HEK293 (cell line): ENCODE results near the gene EML6.
A peak's percentile ranks its signal among the peaks of the same experiment; 100 is the strongest.

ENCODE experiments used
- CTCF ChIA-PET: fragments of 350-600 bp; formaldehyde crosslinking; extraction: SDS; loops from one replicate; lab custom pipeline; 2021; ENCODE audit warnings: antibody characterized with exemption; lab: Yijun Ruan, JAX
- POLR2A ChIA-PET: fragments of 300-600 bp; formaldehyde crosslinking; extraction: SDS; loops from one replicate; lab custom pipeline; 2020; ENCODE audit warnings: antibody characterized with exemption, inconsistent platforms; lab: Yijun Ruan, JAX
- H3K27ac ChIP-seq: fragments of 200-500 bp; sonication (Bioruptor generic); 2 replicates; pipeline ENCODE4 v1.5.1; 2014; ENCODE audit warnings: low read depth, low read length, control low read depth, inconsistent platforms; ENCODE audit errors: extremely low read depth
- H3K36me3 ChIP-seq, 2 experiments: fragments of 200-500 bp in 1 of 2; sonication (Bioruptor generic) in 1 of 2; 1 replicate in 1 of 2; 2 replicates in 1 of 2; pipeline ENCODE4 v1.5.1; 2014 to 2017; ENCODE audit warnings: inconsistent platforms in 2 of 2, low read length in 2 of 2; ENCODE audit not compliant: control insufficient read depth in 2 of 2, insufficient read depth in 1 of 2
- H3K4me1 ChIP-seq: fragments of 200-500 bp; sonication (Bioruptor generic); 2 replicates; pipeline ENCODE4 v1.5.1; 2014; ENCODE audit warnings: mild to moderate bottlenecking, low read length, inconsistent platforms; ENCODE audit not compliant: control insufficient read depth, insufficient read depth
- H3K4me3 ChIP-seq: 2 replicates; pipeline ENCODE4 v1.5.1; 2011; ENCODE audit warnings: low read depth, mild to moderate bottlenecking, control low read depth, low read length, moderate library complexity
- H3K9me3 ChIP-seq: fragments of 200-500 bp; sonication (Bioruptor generic); 2 replicates; pipeline ENCODE4 v1.5.1; 2014; ENCODE audit warnings: low read depth, low read length, inconsistent platforms; ENCODE audit not compliant: control insufficient read depth, insufficient read depth
- HOXA7 ChIP-seq: sonication (generic); formaldehyde crosslinking; IDR thresholded peaks from 2 replicates; pipeline ENCODE4 v1.8.1; 2022; ENCODE audit warnings: missing genetic modification reagents, borderline replicate concordance
- HOXD13 ChIP-seq: sonication (generic); formaldehyde crosslinking; IDR thresholded peaks from 2 replicates; pipeline ENCODE4 v1.8.0; 2022; ENCODE audit warnings: missing genetic modification reagents, borderline replicate concordance
- KLF17 ChIP-seq: fragments of 450-650 bp; formaldehyde crosslinking; IDR thresholded peaks from 2 replicates; pipeline ENCODE4 v1.5.1; 2016; ENCODE audit warnings: missing biosample characterization, missing genetic modification characterization
- MEIS1 ChIP-seq: sonication (generic); formaldehyde crosslinking; IDR thresholded peaks from 2 replicates; pipeline ENCODE4 v1.8.1; 2022; ENCODE audit warnings: missing genetic modification reagents, mild to moderate bottlenecking, borderline replicate concordance
- MYNN ChIP-seq: fragments of 450-650 bp; formaldehyde crosslinking; IDR thresholded peaks from 2 replicates; pipeline ENCODE4 v1.5.1; 2016; ENCODE audit warnings: missing biosample characterization, missing genetic modification characterization, borderline replicate concordance
- OSR2 ChIP-seq: fragments of 450-650 bp; formaldehyde crosslinking; IDR thresholded peaks from 2 replicates; pipeline ENCODE4 v1.5.1; 2016; ENCODE audit warnings: missing biosample characterization, missing genetic modification characterization
- SP2 ChIP-seq: fragments of 450-650 bp; formaldehyde crosslinking; IDR thresholded peaks from 2 replicates; pipeline ENCODE4 v1.5.1; 2016; ENCODE audit warnings: missing biosample characterization, missing genetic modification characterization
- TCF7L2 ChIP-seq: IDR thresholded peaks from 2 replicates; pipeline ENCODE4 v1.6.1; 2011; ENCODE audit warnings: low read depth, mild to moderate bottlenecking, inconsistent platforms, low read length, moderate library complexity, borderline replicate concordance
- ZBTB1 ChIP-seq: fragments of 450-650 bp; formaldehyde crosslinking; IDR thresholded peaks from 2 replicates; pipeline ENCODE4 v1.5.1; 2016; ENCODE audit warnings: missing biosample characterization, missing genetic modification characterization
- ZBTB21 ChIP-seq: fragments of 450-650 bp; formaldehyde crosslinking; IDR thresholded peaks from 2 replicates; pipeline ENCODE4 v1.5.1; 2017; ENCODE audit warnings: missing biosample characterization, missing genetic modification characterization
- ZFP3 ChIP-seq: fragments of 450-650 bp; formaldehyde crosslinking; IDR thresholded peaks from 2 replicates; pipeline ENCODE4 v1.5.1; 2016; ENCODE audit warnings: low read depth, missing biosample characterization, missing genetic modification characterization
- ZNF10 ChIP-seq: fragments of 450-650 bp; formaldehyde crosslinking; IDR thresholded peaks from 2 replicates; pipeline ENCODE4 v1.5.1; 2017; ENCODE audit warnings: missing biosample characterization, missing genetic modification characterization
- ZNF112 ChIP-seq: fragments of 450-650 bp; formaldehyde crosslinking; IDR thresholded peaks from 2 replicates; pipeline ENCODE4 v1.5.0; 2017; ENCODE audit warnings: missing biosample characterization, missing genetic modification characterization
- ZNF121 ChIP-seq: fragments of 450-650 bp; formaldehyde crosslinking; IDR thresholded peaks from 2 replicates; pipeline ENCODE4 v1.5.1; 2016; ENCODE audit warnings: missing biosample characterization, missing genetic modification characterization
- ZNF132 ChIP-seq: fragments of 450-650 bp; formaldehyde crosslinking; IDR thresholded peaks from 2 replicates; pipeline ENCODE4 v1.5.1; 2017; ENCODE audit warnings: missing biosample characterization, missing genetic modification characterization, borderline replicate concordance
- ZNF169 ChIP-seq: fragments of 450-650 bp; formaldehyde crosslinking; IDR thresholded peaks from 2 replicates; pipeline ENCODE4 v1.5.1; 2016; ENCODE audit warnings: missing biosample characterization, missing genetic modification characterization
- ZNF214 ChIP-seq: fragments of 450-650 bp; formaldehyde crosslinking; IDR thresholded peaks from 2 replicates; pipeline ENCODE4 v1.5.1; 2017; ENCODE audit warnings: missing biosample characterization, mild to moderate bottlenecking, missing genetic modification characterization, borderline replicate concordance
- ZNF266 ChIP-seq: fragments of 450-650 bp; formaldehyde crosslinking; IDR thresholded peaks from 2 replicates; pipeline ENCODE4 v1.5.1; 2016; ENCODE audit warnings: missing biosample characterization, missing genetic modification characterization, low read depth
- ZNF341 ChIP-seq: fragments of 450-650 bp; formaldehyde crosslinking; IDR thresholded peaks from 2 replicates; pipeline ENCODE4; 2016; ENCODE audit warnings: low read depth, missing biosample characterization, missing genetic modification characterization
- ZNF366 ChIP-seq: fragments of 450-650 bp; formaldehyde crosslinking; conservative IDR thresholded peaks from 2 replicates; pipeline ENCODE4 v1.5.1; 2016; ENCODE audit warnings: missing biosample characterization, missing genetic modification characterization
- ZNF423 ChIP-seq: fragments of 450-650 bp; formaldehyde crosslinking; IDR thresholded peaks from 2 replicates; pipeline ENCODE4 v1.5.1; 2016; ENCODE audit warnings: missing biosample characterization, missing genetic modification characterization
- ZNF426 ChIP-seq: fragments of 450-650 bp; formaldehyde crosslinking; IDR thresholded peaks from 2 replicates; pipeline ENCODE4 v1.5.1; 2017; ENCODE audit warnings: missing biosample characterization, missing genetic modification characterization, mild to moderate bottlenecking, inconsistent platforms, moderate library complexity
- ZNF473 ChIP-seq: fragments of 450-650 bp; formaldehyde crosslinking; IDR thresholded peaks from 2 replicates; pipeline ENCODE4 v1.5.1; 2017; ENCODE audit warnings: missing biosample characterization, missing genetic modification characterization
- ZNF48 ChIP-seq: fragments of 450-650 bp; formaldehyde crosslinking; IDR thresholded peaks from 2 replicates; pipeline ENCODE4 v1.5.1; 2016; ENCODE audit warnings: missing biosample characterization, missing genetic modification characterization
- ZNF513 ChIP-seq: fragments of 450-650 bp; IDR thresholded peaks from 2 replicates; pipeline ENCODE4 v1.5.1; 2018; ENCODE audit warnings: missing biosample characterization, missing genetic modification characterization
- ZNF521 ChIP-seq: fragments of 450-650 bp; formaldehyde crosslinking; IDR thresholded peaks from 2 replicates; pipeline ENCODE4 v1.5.1; 2017; ENCODE audit warnings: missing biosample characterization, mild to moderate bottlenecking, missing genetic modification characterization
- ZNF561 ChIP-seq: fragments of 450-650 bp; IDR thresholded peaks from 2 replicates; pipeline ENCODE4 v1.5.1; 2018; ENCODE audit warnings: missing biosample characterization, missing genetic modification characterization, borderline replicate concordance
- ZNF585B ChIP-seq: fragments of 450-650 bp; formaldehyde crosslinking; IDR thresholded peaks from 2 replicates; pipeline ENCODE4 v1.5.1; 2016; ENCODE audit warnings: missing biosample characterization, missing genetic modification characterization
- ZNF704 ChIP-seq: fragments of 450-650 bp; formaldehyde crosslinking; IDR thresholded peaks from 2 replicates; pipeline ENCODE4 v1.5.1; 2016; ENCODE audit warnings: missing biosample characterization, missing genetic modification characterization
- ZNF785 ChIP-seq: fragments of 450-650 bp; formaldehyde crosslinking; IDR thresholded peaks from 2 replicates; pipeline ENCODE4 v1.5.1; 2016; ENCODE audit warnings: missing biosample characterization, missing genetic modification characterization
- ZSCAN4 ChIP-seq: fragments of 450-650 bp; formaldehyde crosslinking; IDR thresholded peaks from 2 replicates; pipeline ENCODE4 v1.5.1; 2017; ENCODE audit warnings: missing biosample characterization, missing genetic modification characterization

EML6 gene

GRCh38 chr2:54681416-54681815 is 42.0 kb upstream of the EML6 start:
- POLR2A ChIA-PET = no interaction called here
- CTCF ChIA-PET = interaction anchor here (1.6 to 4.3 kb wide), 2 partner anchors 16 to 23 kb away, joined by 6 to 18 read pairs; no protein-coding TSS in a partner anchor
- Histone ChIP-seq H3K9me3 (no peaks in the 10 kb centered on the region), H3K27ac (no peak overlapping the region), H3K4me3 (no peak overlapping the region)
- TF ChIP-seq ZSCAN4 = no peak
- TF ChIP-seq OSR2 = no peak
- no peak for TF ChIP-seq ZNF48
- TF ChIP-seq MEIS1 (CRISPR knock-in tag) = no peak
- no peak for TF ChIP-seq ZNF112 (tag by site-specific recombination)
- TF ChIP-seq TCF7L2 = no peak
- TF ChIP-seq ZNF513 (tag by site-specific recombination) = no peak
- TF ChIP-seq HOXD13 (CRISPR knock-in tag) = no peak
- TF ChIP-seq ZNF266 = no peak
- no peak for TF ChIP-seq MYNN (tag by site-specific recombination)
- TF ChIP-seq KLF17 = no peak
- no peak for TF ChIP-seq ZNF585B
- no peak for TF ChIP-seq ZNF521 (tag by site-specific recombination)
- no peak for TF ChIP-seq ZNF704 (tag by site-specific recombination)
- TF ChIP-seq, all 188 proteins: peak for 0
- Histone ChIP-seq H3K36me3 (no peaks in the 10 kb centered on the region), H3K4me1 (no peaks in the 10 kb centered on the region)

GRCh38 chr2:54683596-54683995 is 39.9 kb upstream of the EML6 start:
- H3K36me3 ChIP-seq = no peaks in the 10 kb centered on the region
- ChIA-PET POLR2A (no interaction called here), CTCF (interaction anchor here (1.2 to 4.3 kb wide), 2 partner anchors 18 to 21 kb away, joined by 7 to 18 read pairs; no protein-coding TSS in a partner anchor)
- TF ChIP-seq ZBTB21 (tag by site-specific recombination) (no peak), ZNF10 (tag by site-specific recombination) (no peak), SP2 (no peak), ZNF473 (tag by site-specific recombination) (no peak)
- no peak overlapping the region for H3K4me3 ChIP-seq
- H3K9me3 ChIP-seq = no peaks in the 10 kb centered on the region
- no peaks in the 10 kb centered on the region for H3K4me1 ChIP-seq
- no peak overlapping the region for H3K27ac ChIP-seq

GRCh38 chr2:54685263-54685775 is 38.1 kb upstream of the EML6 start:
- ChIA-PET CTCF (interaction anchor here (0.6 to 1.0 kb wide), 5 partner anchors 8 to 228 kb away, joined by 3 to 5 read pairs (median 3); no protein-coding TSS in a partner anchor), POLR2A (interaction anchor here (1.6 kb wide), 1 partner anchor 19 kb away, joined by 3 read pairs; no protein-coding TSS in a partner anchor)
- no peaks in the 10 kb centered on the region for H3K4me1 ChIP-seq
- no peaks in the 10 kb centered on the region for H3K36me3 ChIP-seq
- H3K9me3 ChIP-seq = no peaks in the 10 kb centered on the region
- H3K4me3 ChIP-seq = no peak overlapping the region
- H3K27ac ChIP-seq = no peak overlapping the region
- TF ChIP-seq ZNF423 (tag by site-specific recombination) = no peak
- no peak for TF ChIP-seq ZNF341 (tag by site-specific recombination)
- TF ChIP-seq ZNF169 (tag by site-specific recombination) = no peak
- no peak for TF ChIP-seq ZNF214
- TF ChIP-seq ZNF426 (tag by site-specific recombination) = no peak
- no peak for TF ChIP-seq ZFP3 (tag by site-specific recombination)
- TF ChIP-seq ZBTB1 (tag by site-specific recombination) = no peak
- TF ChIP-seq ZNF132 (tag by site-specific recombination) = no peak
- no peak for TF ChIP-seq HOXD13 (CRISPR knock-in tag)
- no peak for TF ChIP-seq HOXA7
- TF ChIP-seq ZNF785 (tag by site-specific recombination) = no peak
- TF ChIP-seq ZNF561 (tag by site-specific recombination) = no peak
- TF ChIP-seq ZNF121 (tag by site-specific recombination) = no peak
- peak; percentile 96 for TF ChIP-seq ZNF366 (tag by site-specific recombination)
